Neural progenitor cell (in vitro differentiated cells): ENCODE measurements around the gene SNX8. TPM values are rescaled to one million over a fixed set of nuclear protein-coding genes. Genes with fewer than 3 reads are reported as not detected.

Experiments
- DNase-seq: peaks from one replicate; pipeline ENCODE4 v3.0.0-alpha.2; 2016; ENCODE audit warnings: low spot score
- H2AFZ ChIP-seq: fragments of 200-600 bp; sonication (generic); replicated peaks from 2 replicates; pipeline ENCODE4 v1.6.1; 2016; ENCODE audit warnings: antibody characterized with exemption
- H3F3A ChIP-seq: fragments of 200-600 bp; sonication (generic); 2 replicates; pipeline ENCODE4 v1.6.1; 2016; ENCODE audit warnings: antibody characterized with exemption, low read depth
- H3K27ac ChIP-seq: fragments of 200-600 bp; sonication (generic); 2 replicates; pipeline ENCODE4 v1.5.1; 2016; ENCODE audit warnings: mild to moderate bottlenecking
- H3K27me3 ChIP-seq: fragments of 200-600 bp; sonication (generic); 2 replicates; pipeline ENCODE4 v1.6.1; 2016; ENCODE audit warnings: mild to moderate bottlenecking, moderate library complexity
- H3K36me3 ChIP-seq: fragments of 200-600 bp; sonication (generic); 2 replicates; pipeline ENCODE4 v1.5.1; 2016
- H3K4me1 ChIP-seq: fragments of 200-600 bp; sonication (generic); 2 replicates; pipeline ENCODE4 v1.6.1; 2016; ENCODE audit warnings: mixed run types
- H3K4me2 ChIP-seq: fragments of 200-600 bp; sonication (generic); 2 replicates; pipeline ENCODE4 v1.6.1; 2016
- H3K4me3 ChIP-seq: fragments of 200-600 bp; sonication (generic); 2 replicates; pipeline ENCODE4 v1.5.1; 2016
- H3K79me2 ChIP-seq: fragments of 200-600 bp; sonication (generic); 2 replicates; pipeline ENCODE4 v1.6.1; 2016; ENCODE audit warnings: low read depth
- H3K9ac ChIP-seq: fragments of 200-600 bp; sonication (generic); 2 replicates; pipeline ENCODE4 v1.6.1; 2016
- H3K9me3 ChIP-seq: fragments of 200-600 bp; sonication (generic); 2 replicates; pipeline ENCODE4 v1.5.1; 2016; ENCODE audit warnings: low read depth
- H4K20me1 ChIP-seq: fragments of 200-600 bp; sonication (generic); 2 replicates; pipeline ENCODE4 v1.6.1; 2016; ENCODE audit warnings: low read depth
- H3K27ac Mint-ChIP-seq: 3 replicates; pipeline ENCODE4 v1.8.0; 2021; ENCODE audit warnings: mixed read lengths
- H3K27me3 Mint-ChIP-seq: 2 replicates; pipeline ENCODE4 v1.8.0; 2022; ENCODE audit warnings: low read depth, mild to moderate bottlenecking, inconsistent platforms, moderate library complexity, mixed read lengths; ENCODE audit not compliant: insufficient read depth
- H3K36me3 Mint-ChIP-seq: 3 replicates; pipeline ENCODE4 v1.8.0; 2021; ENCODE audit warnings: mixed read lengths
- H3K4me1 Mint-ChIP-seq: 3 replicates; pipeline ENCODE4 v1.8.0; 2021; ENCODE audit warnings: mixed read lengths
- H3K4me3 Mint-ChIP-seq: 3 replicates; pipeline ENCODE4 v1.8.0; 2021; ENCODE audit warnings: mild to moderate bottlenecking, moderate library complexity, mixed read lengths
- H3K9me3 Mint-ChIP-seq: 3 replicates; pipeline ENCODE4 v1.8.0; 2020; ENCODE audit warnings: mixed read lengths
- EZH2 ChIP-seq: fragments of 200-600 bp; sonication (generic); IDR thresholded peaks from 2 replicates; pipeline ENCODE4 v1.6.1; 2017; ENCODE audit warnings: antibody characterized with exemption, mild to moderate bottlenecking, moderate library complexity
- EZH2phosphoT487 ChIP-seq: fragments of 200-600 bp; sonication (generic); IDR thresholded peaks from 2 replicates; pipeline ENCODE4 v1.6.1; 2017; ENCODE audit warnings: antibody characterized with exemption
- total RNA-seq: library from RNA; depleted of rRNA; stranded (reverse); fragments of >200 nt; gene quantifications from 2 replicates; pipeline ENCODE4 v1.2.3, GENCODE V29; 2015; ENCODE audit warnings: low replicate concordance
- TF ChIP-seq, protein P1 (sequence below): fragments of 200-600 bp; sonication (generic); IDR thresholded peaks from 2 replicates; pipeline ENCODE4 v1.5.1; 2017; ENCODE audit warnings: antibody characterized with exemption, mild to moderate bottlenecking

Gene SNX8
- total RNA-seq, 1 donor from 2014 or later, result 3.6 TPM

- no peak overlapping the region for H3K4me3 ChIP-seq
- peaks cover 6% of the 10 kb centered on the region for H3K4me1 ChIP-seq
- no peaks in the 10 kb centered on the region for H3F3A ChIP-seq
- H3K4me1 Mint-ChIP-seq, result peaks cover 17% of the 10 kb centered on the region
- no peak overlapping the region for H3K27ac ChIP-seq
- peaks cover 68% of the 10 kb centered on the region for H4K20me1 ChIP-seq
- peaks cover 19% of the 10 kb centered on the region for H3K36me3 Mint-ChIP-seq
- H3K27ac Mint-ChIP-seq, result no peak overlapping the region
- H3K4me3 Mint-ChIP-seq, result no peak overlapping the region
- H3K79me2 ChIP-seq, result peaks cover 79% of the 10 kb centered on the region
- H3K4me2 ChIP-seq, result no peak overlapping the region
- H2AFZ ChIP-seq, result no peak overlapping the region
- H3K36me3 ChIP-seq, result no peaks in the 10 kb centered on the region
- no peaks in the 10 kb centered on the region for H3K9me3 ChIP-seq
- H3K9me3 Mint-ChIP-seq, result no peaks in the 10 kb centered on the region
- TF ChIP-seq EZH2 (no peak), EZH2phosphoT487 (no peak)
- TF ChIP-seq, protein P1, sequence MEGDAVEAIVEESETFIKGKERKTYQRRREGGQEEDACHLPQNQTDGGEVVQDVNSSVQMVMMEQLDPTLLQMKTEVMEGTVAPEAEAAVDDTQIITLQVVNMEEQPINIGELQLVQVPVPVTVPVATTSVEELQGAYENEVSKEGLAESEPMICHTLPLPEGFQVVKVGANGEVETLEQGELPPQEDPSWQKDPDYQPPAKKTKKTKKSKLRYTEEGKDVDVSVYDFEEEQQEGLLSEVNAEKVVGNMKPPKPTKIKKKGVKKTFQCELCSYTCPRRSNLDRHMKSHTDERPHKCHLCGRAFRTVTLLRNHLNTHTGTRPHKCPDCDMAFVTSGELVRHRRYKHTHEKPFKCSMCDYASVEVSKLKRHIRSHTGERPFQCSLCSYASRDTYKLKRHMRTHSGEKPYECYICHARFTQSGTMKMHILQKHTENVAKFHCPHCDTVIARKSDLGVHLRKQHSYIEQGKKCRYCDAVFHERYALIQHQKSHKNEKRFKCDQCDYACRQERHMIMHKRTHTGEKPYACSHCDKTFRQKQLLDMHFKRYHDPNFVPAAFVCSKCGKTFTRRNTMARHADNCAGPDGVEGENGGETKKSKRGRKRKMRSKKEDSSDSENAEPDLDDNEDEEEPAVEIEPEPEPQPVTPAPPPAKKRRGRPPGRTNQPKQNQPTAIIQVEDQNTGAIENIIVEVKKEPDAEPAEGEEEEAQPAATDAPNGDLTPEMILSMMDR, result no peak
- no peaks in the 10 kb centered on the region for H3K27me3 ChIP-seq
- no peak for DNase-seq
- H3K27me3 Mint-ChIP-seq, result peaks cover 7% of the 10 kb centered on the region
- H3K9ac ChIP-seq, result peak overlapping the region; percentile 31
Observed at GRCh38 chr7:2359610-2360009, 45.4 kb upstream of the SNX8 start.

DNA sequence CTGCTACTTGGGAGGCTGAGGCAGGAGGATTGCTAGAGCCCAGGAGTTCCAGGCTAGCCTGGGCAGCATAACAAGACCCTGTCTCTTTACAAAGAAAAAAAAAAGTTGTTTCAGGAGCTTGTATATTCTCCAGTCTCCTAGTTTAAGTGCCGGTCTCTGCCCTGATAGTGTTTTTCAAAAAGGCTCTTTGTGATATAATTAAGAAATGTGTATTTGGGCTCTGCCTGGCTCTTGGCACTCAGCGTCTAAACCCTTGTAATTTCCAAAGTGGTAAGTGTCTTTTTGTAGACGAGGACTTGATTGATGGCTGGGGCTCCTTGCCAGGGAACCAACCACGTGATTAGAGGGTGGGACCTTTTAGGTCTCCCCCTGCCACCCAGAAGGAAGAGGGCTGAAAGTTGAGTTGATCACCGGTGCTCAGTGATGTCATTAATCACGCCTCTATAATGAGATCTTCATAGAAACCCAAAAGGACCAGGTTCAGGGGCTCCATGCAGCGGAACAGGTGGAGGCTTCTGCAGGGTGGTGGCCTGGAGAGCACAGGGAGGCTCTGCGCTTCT, 44.8 kb upstream of the SNX8 start:
- DNase-seq, result no peak
- Histone ChIP-seq H3K27ac (no peak overlapping the region), H3K79me2 (peaks cover 80% of the 10 kb centered on the region), H3K27me3 (no peaks in the 10 kb centered on the region), H3F3A (no peaks in the 10 kb centered on the region), H3K36me3 (no peaks in the 10 kb centered on the region), H3K9ac (peak overlapping the region; percentile 32), H3K4me3 (no peak overlapping the region), H4K20me1 (peaks cover 65% of the 10 kb centered on the region), H3K4me2 (no peak overlapping the region), H3K9me3 (no peaks in the 10 kb centered on the region), H2AFZ (no peak overlapping the region), H3K4me1 (peaks cover 6% of the 10 kb centered on the region)
- peaks cover 14% of the 10 kb centered on the region for H3K36me3 Mint-ChIP-seq
- H3K27me3 Mint-ChIP-seq, result peaks cover 12% of the 10 kb centered on the region
- H3K9me3 Mint-ChIP-seq, result no peaks in the 10 kb centered on the region
- H3K4me3 Mint-ChIP-seq, result no peak overlapping the region
- peaks cover 17% of the 10 kb centered on the region for H3K4me1 Mint-ChIP-seq
- no peak for TF ChIP-seq EZH2
- TF ChIP-seq, protein P1, result no peak
- TF ChIP-seq EZH2phosphoT487, result no peak
- no peak overlapping the region for H3K27ac Mint-ChIP-seq

DNA sequence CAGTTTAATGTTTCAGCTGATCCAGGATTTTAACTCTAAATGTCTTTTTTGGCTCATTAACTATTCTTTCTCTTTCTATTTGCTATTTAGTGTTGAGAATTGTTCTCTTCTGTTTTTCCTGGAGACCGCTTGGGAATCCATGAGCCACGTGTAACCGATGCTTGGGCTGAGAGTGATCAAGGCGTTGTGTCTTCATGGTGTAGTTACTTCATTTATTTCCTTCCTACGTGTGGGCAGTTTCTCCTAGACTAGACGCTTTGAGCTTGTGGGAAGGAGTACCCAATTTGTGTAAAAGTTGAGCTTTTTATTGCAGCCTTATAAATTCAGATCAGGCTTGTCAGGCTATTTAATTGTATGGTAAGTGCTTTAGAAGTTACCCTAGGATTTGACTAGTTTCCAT, 43.3 kb upstream of the SNX8 start:
- Histone ChIP-seq H3K4me2 (no peak overlapping the region), H3K36me3 (no peaks in the 10 kb centered on the region), H3K4me1 (peaks cover 14% of the 10 kb centered on the region), H2AFZ (no peak overlapping the region), H3F3A (no peaks in the 10 kb centered on the region), H3K27ac (no peak overlapping the region), H3K79me2 (peaks cover 92% of the 10 kb centered on the region), H4K20me1 (peaks cover 65% of the 10 kb centered on the region), H3K9ac (no peak overlapping the region), H3K27me3 (no peaks in the 10 kb centered on the region), H3K9me3 (no peaks in the 10 kb centered on the region), H3K4me3 (no peak overlapping the region)
- no peak overlapping the region for H3K27ac Mint-ChIP-seq
- DNase-seq, result no peak
- H3K4me1 Mint-ChIP-seq, result peaks cover 17% of the 10 kb centered on the region
- H3K9me3 Mint-ChIP-seq, result no peaks in the 10 kb centered on the region
- H3K27me3 Mint-ChIP-seq, result peaks cover 17% of the 10 kb centered on the region
- TF ChIP-seq EZH2phosphoT487 (no peak), EZH2 (no peak)
- TF ChIP-seq, protein P1, result no peak
- peak overlapping the region; percentile 14 for H3K4me3 Mint-ChIP-seq
- peaks cover 9% of the 10 kb centered on the region for H3K36me3 Mint-ChIP-seq
